SK-N-SH treated with all-trans-retinoic acid at 6 μM for 48 hours (cell line): ENCODE results near the gene UBXN10.

Source experiments
- BACH2 ChIP-seq: fragments of 250-450 bp; sonication (Bioruptor Pico); IDR thresholded peaks from 2 replicates; pipeline ENCODE4 v1.9.0; 2021; ENCODE audit warnings: mild to moderate bottlenecking, borderline replicate concordance
- CREB5 ChIP-seq: fragments of 250-450 bp; sonication (Bioruptor Pico); IDR thresholded peaks from 2 replicates; pipeline ENCODE4 v1.5.1; 2020; ENCODE audit warnings: low read depth, mild to moderate bottlenecking, moderate library complexity
- CSDC2 ChIP-seq: fragments of 250-450 bp; sonication (Bioruptor Pico); IDR thresholded peaks from 2 replicates; pipeline ENCODE4 v1.5.0; 2020; ENCODE audit warnings: mild to moderate bottlenecking, moderate library complexity
- ISL1 ChIP-seq: fragments of 250-450 bp; sonication (Bioruptor Pico); IDR thresholded peaks from 2 replicates; pipeline ENCODE4 v2.1.2; 2022; ENCODE audit warnings: mild to moderate bottlenecking, moderate library complexity
- PATZ1 ChIP-seq: fragments of 250-450 bp; sonication (Bioruptor Pico); IDR thresholded peaks from 2 replicates; pipeline ENCODE4 v1.8.0; 2020; ENCODE audit warnings: mild to moderate bottlenecking, moderate library complexity, borderline replicate concordance
- PPARA ChIP-seq: fragments of 250-450 bp; sonication (Bioruptor Pico); IDR thresholded peaks from 2 replicates; pipeline ENCODE4 v1.5.0; 2020; ENCODE audit warnings: mild to moderate bottlenecking, borderline replicate concordance
- SNAI2 ChIP-seq: fragments of 250-450 bp; sonication (Bioruptor Pico); IDR thresholded peaks from 2 replicates; pipeline ENCODE4 v1.5.0; 2020; ENCODE audit warnings: mild to moderate bottlenecking, moderate library complexity
- TCF4 ChIP-seq: fragments of 250-450 bp; sonication (Bioruptor Pico); IDR thresholded peaks from 2 replicates; pipeline ENCODE4 v1.8.0; 2021; ENCODE audit warnings: mild to moderate bottlenecking, moderate library complexity, borderline replicate concordance
- TOX ChIP-seq: fragments of 250-450 bp; sonication (Bioruptor Pico); IDR thresholded peaks from 2 replicates; pipeline ENCODE4 v1.8.0; 2021; ENCODE audit warnings: mild to moderate bottlenecking, moderate library complexity, borderline replicate concordance
- ZFP30 ChIP-seq: fragments of 450-650 bp; formaldehyde crosslinking; IDR thresholded peaks from 2 replicates; pipeline ENCODE4 v1.5.0; 2022; ENCODE audit warnings: mild to moderate bottlenecking, moderate library complexity

GRCh38 chr1:20242890-20243479, 57.1 kb downstream of the UBXN10 start:
- TF ChIP-seq PATZ1 (CRISPR knock-in tag): no peak
- TF ChIP-seq BACH2 (CRISPR knock-in tag): no peak
- TF ChIP-seq ZFP30: no peak
- TF ChIP-seq ISL1 (CRISPR knock-in tag): no peak
- TF ChIP-seq CSDC2: no peak
- no peak for TF ChIP-seq PPARA
- no peak for TF ChIP-seq TCF4 (CRISPR knock-in tag)
- TF ChIP-seq CREB5: no peak
- no peak for TF ChIP-seq TOX (CRISPR knock-in tag)
- no peak for TF ChIP-seq SNAI2
